GM19468 (cell line): Measurements from ENCODE around the gene STAT3.

Experiments
- ATAC-seq: cut with Tn5 transposase; IDR thresholded peaks from one replicate; pipeline ENCODE4 v1.9.1; 2021; ENCODE audit warnings: mild to moderate bottlenecking, moderate library complexity, moderate number of reproducible peaks; ENCODE audit not compliant: unreplicated experiment; ENCODE audit errors: extremely low read depth

STAT3 gene

DNA sequence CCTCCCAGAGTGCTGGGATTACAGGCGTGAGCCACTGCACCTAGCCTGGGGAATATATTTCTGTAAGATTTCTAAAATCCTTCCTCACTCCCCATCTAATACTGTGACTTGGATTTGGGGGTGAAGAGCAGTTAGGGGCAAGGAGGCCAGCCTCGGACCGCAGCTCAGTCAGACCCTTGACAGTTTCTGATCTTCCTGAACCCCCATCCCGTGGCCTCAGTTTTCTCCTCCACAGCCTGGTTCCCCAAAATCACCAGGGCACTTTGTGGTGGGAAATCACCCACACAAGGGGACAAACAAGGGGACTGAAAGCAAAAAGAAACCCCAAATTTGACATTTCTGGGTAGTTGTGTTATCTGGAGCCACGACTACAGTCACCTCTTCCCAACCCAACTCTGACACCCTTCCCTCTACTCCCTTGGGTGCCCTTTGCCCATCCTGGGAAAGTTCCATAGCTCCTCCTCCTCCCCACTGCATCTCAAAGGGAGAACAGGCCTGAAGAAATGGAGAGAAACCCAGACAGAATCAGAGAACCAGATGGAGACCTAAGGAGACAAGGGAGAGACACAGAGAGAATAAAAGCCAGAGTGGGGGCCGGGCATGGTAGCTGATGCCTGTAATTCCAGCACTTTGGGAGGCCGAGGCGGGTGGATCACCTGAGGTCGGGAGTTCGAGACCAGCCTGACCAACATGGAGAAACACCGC, 102.7 kb downstream of the STAT3 start:
- ATAC-seq = no peak

DNA sequence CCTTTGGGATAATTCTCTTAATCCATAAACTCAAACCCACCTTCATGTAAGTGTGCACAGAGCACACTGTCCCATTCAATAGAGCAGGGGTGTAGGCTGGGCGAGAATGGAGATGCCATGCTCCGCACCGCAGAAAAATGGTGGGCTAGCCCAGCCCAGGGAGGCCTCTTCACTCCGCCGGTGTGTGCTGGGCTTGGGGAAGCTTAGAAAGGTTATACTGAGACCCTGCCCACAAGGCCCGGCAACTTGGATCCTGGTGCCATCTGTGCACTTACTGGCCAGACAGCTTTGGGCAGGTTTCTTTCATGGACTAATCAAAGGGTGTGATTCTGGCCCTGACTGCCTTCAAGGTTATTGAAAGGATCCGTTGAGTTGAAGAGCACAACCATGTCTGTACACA, 103.7 kb downstream of the STAT3 start:
- no peak for ATAC-seq

- ATAC-seq = no peak
Observed at GRCh38 chr17:42284024-42284369, 104.2 kb downstream of the STAT3 start.

- no peak for ATAC-seq
Observed at GRCh38 chr17:42283241-42284023, 104.8 kb downstream of the STAT3 start.

GRCh38 chr17:42282478-42283080, 105.7 kb downstream of the STAT3 start:
- no peak for ATAC-seq

DNA sequence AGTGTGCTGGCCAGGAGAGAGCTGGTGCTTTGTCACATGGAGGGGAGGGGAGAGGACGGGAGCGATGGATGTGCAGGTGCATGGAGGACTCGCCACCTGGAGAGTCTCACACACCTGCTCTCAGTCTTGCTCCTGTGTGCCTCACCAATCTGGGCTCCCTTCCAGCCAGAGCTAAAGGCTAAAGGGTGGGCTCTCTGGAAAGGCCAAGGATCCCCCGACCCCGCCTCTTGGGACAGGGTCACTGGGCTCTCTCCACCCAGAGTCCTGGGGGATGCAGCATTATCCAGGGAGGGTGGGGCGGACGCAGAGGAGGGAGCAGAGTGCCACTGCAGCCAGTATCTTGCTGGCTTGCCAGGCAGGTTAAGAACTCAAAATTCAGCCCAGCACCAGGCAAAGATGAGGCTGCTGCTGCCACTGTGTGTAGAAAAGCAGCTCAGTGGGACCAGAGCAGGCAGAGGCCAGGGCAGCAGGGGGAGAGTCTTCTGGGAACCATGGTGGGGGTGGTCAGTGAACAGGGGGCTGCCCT, 106.6 kb downstream of the STAT3 start:
- ATAC-seq = no peak

GRCh38 chr17:42279776-42280630, 108.2 kb downstream of the STAT3 start:
- no peak for ATAC-seq

DNA sequence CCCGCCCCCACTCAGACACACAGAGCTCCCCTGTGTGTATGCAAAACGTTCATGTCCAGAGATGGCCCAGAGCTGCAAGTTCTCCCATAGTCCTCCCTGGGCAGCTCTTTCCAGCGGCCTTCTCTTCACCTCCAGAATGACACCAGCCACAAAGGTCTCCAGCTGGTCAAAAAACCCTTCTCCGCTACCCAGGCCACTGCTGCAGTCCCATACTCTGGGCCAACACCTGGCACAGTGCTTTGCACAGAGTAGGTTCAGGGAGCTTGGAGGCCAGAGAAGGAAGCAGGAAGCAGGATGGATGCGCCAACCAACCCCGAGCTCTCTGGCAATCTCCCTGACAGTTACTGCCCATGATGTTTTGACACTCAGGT, 110.9 kb downstream of the STAT3 start:
- ATAC-seq = no peak

- no peak for ATAC-seq
Observed at GRCh38 chr17:42276609-42277341, 111.5 kb downstream of the STAT3 start.

- ATAC-seq = no peak
Observed at GRCh38 chr17:42276359-42276608, 112.0 kb downstream of the STAT3 start, which contains the start of gene STAT5B. Gene STAT5B, minus strand, starts transcription at chr17:42276391. Its CDS starts 44,264 bp downstream, at chr17:42232127.

DNA sequence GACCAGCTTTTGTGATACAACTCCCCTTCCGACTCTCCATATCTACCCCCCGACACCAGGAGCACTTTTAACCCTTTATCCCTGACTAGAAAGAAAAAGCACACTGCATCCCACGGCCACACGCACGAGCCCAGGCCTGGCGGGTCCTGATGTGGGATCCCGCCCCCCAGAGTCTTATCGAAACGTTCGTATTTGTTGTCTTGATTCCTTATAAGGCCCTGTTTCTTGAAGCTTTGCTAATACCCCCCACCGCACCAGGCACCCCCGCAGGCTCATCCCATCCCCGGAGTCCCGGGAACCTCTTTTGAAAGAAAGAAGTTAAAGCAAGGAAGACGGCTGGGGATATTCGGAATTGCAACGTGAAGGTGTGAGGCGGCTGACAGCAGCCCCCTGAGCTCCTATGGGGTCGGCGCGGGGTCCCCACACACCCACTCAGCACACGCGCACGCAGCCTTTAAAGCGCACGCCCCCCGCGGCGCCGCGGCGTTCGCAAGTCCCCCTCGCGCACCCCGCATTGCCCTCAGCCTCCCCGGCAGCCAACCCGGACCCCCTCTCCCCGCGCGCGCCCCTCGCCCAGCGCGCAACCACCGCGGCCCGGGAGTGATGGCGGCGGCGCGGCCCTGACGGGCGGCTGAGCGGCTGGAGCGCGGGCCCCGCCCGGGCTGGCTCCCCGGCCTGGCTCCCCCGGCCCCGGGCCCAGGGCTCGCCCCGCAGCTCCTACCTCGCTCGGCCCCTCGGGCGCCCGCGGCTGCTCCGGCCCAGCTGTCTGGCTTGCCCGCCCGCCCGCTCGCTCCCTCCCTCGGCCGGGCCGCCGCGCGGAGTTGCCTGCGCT, 112.5 kb downstream of the STAT3 start:
- no peak for ATAC-seq

DNA sequence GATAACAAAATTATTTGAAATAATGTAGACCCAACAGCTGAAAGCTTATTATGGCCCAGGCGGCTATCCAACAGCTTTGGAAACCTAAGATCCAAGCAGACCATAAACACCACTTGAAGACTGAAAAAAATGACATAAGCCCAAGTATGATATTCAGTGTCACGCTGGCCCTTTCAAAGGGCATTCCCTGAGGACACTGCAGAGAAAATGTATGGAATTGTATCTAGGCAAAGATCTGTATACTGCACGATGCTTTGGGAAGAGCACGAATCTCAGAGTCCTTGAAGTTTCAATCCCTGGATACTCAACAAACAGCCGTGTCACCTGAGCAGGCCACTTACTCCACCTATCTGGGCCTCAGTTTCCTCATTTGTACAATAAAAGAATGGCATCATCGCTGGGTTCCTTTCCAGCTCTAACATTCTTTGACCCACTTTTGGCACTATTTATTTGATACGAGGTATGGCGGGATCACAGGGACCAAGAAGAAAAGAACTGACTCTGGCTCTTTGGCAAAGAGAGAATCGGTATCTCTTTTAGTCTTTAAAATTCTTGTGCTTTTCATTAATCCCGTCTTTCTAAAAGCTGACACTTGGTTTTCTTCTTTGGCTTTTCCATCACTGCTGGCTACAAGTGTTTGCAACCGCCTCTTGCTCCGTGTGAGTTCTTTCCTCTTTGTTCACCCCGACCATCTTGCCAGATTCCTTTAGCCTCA, 113.3 kb downstream of the STAT3 start:
- no peak for ATAC-seq

DNA sequence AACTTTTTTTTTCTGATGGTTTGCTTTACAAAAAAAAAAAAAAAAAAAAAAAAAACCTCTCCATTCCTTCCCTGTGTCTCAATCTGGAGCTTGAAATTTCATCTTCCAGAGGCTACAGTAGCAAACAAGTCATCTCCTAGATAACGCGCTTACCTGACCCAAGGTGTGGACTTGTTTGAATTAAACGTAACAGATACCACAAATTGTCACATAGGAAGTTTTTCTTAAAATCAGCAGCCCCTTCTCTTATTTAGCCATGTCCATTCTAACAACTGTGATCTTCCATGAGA, 114.0 kb downstream of the STAT3 start:
- no peak for ATAC-seq

DNA sequence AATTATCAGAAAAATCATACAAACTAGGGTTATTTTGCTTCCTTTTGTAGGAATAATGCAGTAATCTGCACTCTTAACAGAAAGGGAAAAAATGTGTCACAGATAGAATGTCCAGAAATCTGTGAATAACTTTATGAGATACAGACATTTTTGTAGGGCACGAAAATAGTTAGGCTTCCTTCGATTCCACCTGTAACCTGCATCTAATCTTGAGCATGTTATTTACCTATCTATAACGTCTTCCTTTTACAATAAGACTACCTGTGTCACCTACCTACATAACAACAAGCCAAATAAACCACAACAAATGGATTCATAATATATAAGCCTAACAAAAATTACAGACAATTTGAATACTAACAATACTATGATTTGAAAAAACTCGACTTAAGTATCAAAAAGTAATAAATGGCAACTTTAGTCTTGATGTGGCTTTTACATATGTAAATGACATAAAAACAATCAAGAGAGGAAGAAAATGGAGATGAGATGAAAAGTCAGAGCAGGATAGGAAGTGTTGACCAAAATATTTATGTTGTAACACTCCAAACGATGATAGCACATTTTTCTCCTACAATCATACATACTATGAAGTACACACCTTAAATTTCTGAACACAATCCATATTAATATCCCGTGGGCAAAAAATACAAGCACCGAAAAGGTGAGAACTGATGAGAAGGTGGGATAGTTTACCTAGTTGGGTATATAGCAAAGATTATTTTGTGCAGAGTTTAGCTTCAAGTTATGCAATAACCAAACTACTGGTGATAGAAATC, 114.6 kb downstream of the STAT3 start:
- no peak for ATAC-seq

GRCh38 chr17:42272162-42272907, 115.9 kb downstream of the STAT3 start:
- no peak for ATAC-seq

- ATAC-seq = no peak
Observed at GRCh38 chr17:42271779-42272035, 116.5 kb downstream of the STAT3 start.

- no peak for ATAC-seq
Observed at GRCh38 chr17:42271006-42271778, 117.0 kb downstream of the STAT3 start.
